ENCODE measurements around the gene TCHHL1.

The TCHHL1 gene

DNA sequence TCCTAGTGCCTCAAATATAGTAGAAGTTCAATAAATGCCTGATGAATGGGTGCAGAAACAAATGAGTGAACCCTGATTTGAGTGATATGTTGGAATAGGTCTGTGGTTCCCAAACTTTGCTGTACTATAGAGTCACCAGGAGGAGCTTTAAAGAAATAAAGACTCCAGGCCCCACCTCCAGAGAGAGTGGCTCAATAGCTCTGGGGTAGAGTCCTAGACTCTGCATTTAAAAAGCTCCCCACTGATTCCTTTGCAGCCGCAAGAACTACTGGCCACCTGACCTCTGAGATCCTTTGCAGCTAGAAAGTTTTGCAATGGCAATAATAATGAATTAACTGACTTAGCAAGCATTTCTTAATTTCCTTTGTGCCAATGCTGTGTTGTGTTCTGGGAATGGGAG, 20.9 kb downstream of the TCHHL1 start:
- DNase-seq (ENCODE audit: low spot score in 2 of 2) (no peak), ATAC-seq (ENCODE audit: low read depth) (no peak)
- peaks cover 24% of the 10 kb centered on the region for H3K27me3 Mint-ChIP-seq
- no peak overlapping the region for H3K27ac Mint-ChIP-seq
- H3K9me3 Mint-ChIP-seq, result no peaks in the 10 kb centered on the region
- H3K4me1 Mint-ChIP-seq, result no peaks in the 10 kb centered on the region
- H3K4me3 Mint-ChIP-seq, result no peak overlapping the region
- peaks cover 2% of the 10 kb centered on the region for H3K36me3 Mint-ChIP-seq

DNA sequence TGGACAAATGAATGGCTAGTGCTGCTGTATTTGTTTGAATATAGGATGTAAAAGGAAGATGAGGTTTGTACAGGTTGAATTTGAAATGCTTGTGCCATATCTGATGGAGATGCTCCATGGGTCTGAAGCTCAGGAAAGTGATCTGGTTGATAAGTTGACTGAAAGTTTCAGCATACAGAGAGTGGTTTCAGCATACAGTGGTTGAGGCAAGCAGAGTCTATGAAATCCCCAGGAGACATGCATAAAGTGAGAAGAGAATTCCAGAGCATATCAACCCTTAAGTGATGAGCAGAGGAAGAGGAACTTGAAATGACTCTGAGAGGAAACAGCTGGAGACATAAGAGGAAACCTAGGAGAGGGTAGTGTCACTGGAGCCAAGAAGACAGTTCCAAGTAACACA, 21.7 kb downstream of the TCHHL1 start:
- Mint-ChIP-seq H3K9me3 (no peaks in the 10 kb centered on the region), H3K27ac (no peak overlapping the region), H3K4me3 (no peak overlapping the region), H3K36me3 (peaks cover 2% of the 10 kb centered on the region), H3K4me1 (no peaks in the 10 kb centered on the region), H3K27me3 (peaks cover 21% of the 10 kb centered on the region)
- no peak for ATAC-seq (ENCODE audit: low read depth)
- no peak for DNase-seq (ENCODE audit: low spot score in 2 of 2)

GRCh38 chr1:152061952-152062351, 26.9 kb downstream of the TCHHL1 start:
- no peak overlapping the region for H3K4me3 Mint-ChIP-seq
- H3K36me3 Mint-ChIP-seq, result no peaks in the 10 kb centered on the region
- no peaks in the 10 kb centered on the region for H3K4me1 Mint-ChIP-seq
- no peak for ATAC-seq (ENCODE audit: low read depth)
- H3K9me3 Mint-ChIP-seq, result no peaks in the 10 kb centered on the region
- H3K27ac Mint-ChIP-seq, result no peak overlapping the region
- no peak for DNase-seq (ENCODE audit: low spot score in 2 of 2)
- H3K27me3 Mint-ChIP-seq, result peaks cover 14% of the 10 kb centered on the region

- H3K4me3 Mint-ChIP-seq, result no peak overlapping the region
- DNase-seq (ENCODE audit: low spot score in 2 of 2) (no peak), ATAC-seq (ENCODE audit: low read depth) (no peak)
- no peaks in the 10 kb centered on the region for H3K36me3 Mint-ChIP-seq
- peaks cover 4% of the 10 kb centered on the region for H3K4me1 Mint-ChIP-seq
- H3K9me3 Mint-ChIP-seq, result no peaks in the 10 kb centered on the region
- peaks cover 7% of the 10 kb centered on the region for H3K27me3 Mint-ChIP-seq
- no peak overlapping the region for H3K27ac Mint-ChIP-seq
Measured at GRCh38 chr1:152053375-152053774, 35.5 kb downstream of the TCHHL1 start.

GRCh38 chr1:152052606-152053005, 36.3 kb downstream of the TCHHL1 start:
- ATAC-seq (ENCODE audit: low read depth), result peak; percentile 33
- H3K36me3 Mint-ChIP-seq, result no peaks in the 10 kb centered on the region
- H3K4me3 Mint-ChIP-seq, result no peak overlapping the region

DNA sequence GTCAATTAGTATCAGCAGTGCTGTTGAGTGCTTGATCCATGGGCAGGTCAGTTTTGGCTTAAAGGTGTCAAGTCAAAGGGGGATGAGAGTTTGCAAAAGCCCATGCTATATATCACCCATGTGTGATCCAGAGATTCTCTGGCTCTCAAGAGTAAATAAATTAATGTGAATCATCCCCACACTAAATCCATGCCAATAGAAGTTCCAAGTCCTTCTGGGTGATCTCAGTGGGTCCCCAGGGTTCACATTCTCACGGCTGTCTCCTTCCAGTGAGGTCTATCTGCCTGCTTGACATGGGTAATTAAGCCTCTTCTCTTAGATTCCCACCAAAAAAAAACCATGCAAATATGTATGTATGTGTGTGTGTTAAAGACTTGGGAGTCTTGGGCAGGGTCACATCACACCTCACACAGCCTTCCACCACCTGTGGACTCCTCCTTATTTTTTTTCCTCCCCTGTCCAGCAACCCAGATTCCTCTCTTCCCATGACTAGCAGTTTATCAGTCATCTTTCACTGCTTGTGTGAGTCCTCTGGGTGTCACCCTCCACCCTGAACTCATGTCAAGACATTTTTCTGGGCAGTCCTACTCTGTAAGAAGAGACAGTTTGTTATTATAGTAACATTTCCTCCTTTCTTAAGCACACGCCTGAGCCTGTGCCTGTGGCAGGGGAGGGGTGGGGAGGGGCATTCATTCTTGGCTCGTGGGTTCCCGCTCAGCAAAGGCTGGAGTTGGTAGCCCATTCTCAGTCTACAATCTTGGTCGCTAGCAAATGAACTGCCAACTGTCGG, 37.8 kb downstream of the TCHHL1 start:
- Mint-ChIP-seq H3K9me3 (no peaks in the 10 kb centered on the region), H3K4me1 (peaks cover 12% of the 10 kb centered on the region), H3K27me3 (peaks cover 6% of the 10 kb centered on the region), H3K36me3 (no peaks in the 10 kb centered on the region), H3K27ac (peak overlapping the region; percentile 15), H3K4me3 (no peak overlapping the region)
- no peak for ATAC-seq (ENCODE audit: low read depth)
- DNase-seq (ENCODE audit: low spot score in 2 of 2), result no peak

More at GRCh38 chr1:152052606-152053005, 36.3 kb downstream of the TCHHL1 start:
- no peaks in the 10 kb centered on the region for H3K9me3 Mint-ChIP-seq
- no peak overlapping the region for H3K27ac Mint-ChIP-seq
- peaks cover 6% of the 10 kb centered on the region for H3K27me3 Mint-ChIP-seq
- H3K4me1 Mint-ChIP-seq, result peaks cover 12% of the 10 kb centered on the region
- peak; percentile 77 to 81 for DNase-seq (ENCODE audit: low spot score in 2 of 2)

DNA sequence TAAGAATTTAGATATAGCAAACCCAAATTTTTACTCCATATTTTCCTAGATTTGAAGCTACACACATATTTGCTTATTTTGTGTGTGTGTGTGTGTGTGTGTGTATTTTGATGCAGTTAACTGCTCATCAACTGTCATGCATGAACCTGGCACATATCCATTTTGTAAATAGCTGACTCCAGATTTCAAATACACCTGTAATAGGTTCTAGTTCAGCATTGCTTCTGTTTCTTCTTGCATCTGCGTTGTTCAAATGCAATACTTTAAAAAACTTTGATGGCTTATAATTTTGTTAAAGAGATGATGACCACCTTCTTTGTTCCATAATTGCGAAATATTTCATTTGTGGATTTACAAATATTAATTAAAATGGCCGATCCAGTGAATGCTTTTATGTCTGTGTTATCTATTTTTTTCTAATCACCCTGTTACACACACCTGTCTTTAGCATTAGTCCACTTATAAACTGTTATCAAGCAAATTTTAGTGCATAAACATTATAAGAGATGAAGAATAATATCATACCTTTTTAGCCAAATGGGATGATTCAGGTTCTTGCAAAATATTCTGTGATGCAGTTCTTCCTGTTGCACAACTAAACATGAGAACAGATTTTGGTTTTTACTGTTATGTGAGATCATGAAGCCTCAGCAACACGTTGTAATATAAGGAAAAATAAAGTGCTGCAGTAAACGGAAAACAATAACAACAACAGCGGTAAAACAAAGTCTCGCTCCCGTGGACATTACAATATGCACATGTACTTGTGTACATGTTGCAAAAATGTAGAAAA, 39.4 kb downstream of the TCHHL1 start:
- peaks cover 6% of the 10 kb centered on the region for H3K27me3 Mint-ChIP-seq
- no peaks in the 10 kb centered on the region for H3K36me3 Mint-ChIP-seq
- H3K4me3 Mint-ChIP-seq, result no peak overlapping the region
- ATAC-seq (ENCODE audit: low read depth) (no peak), DNase-seq (ENCODE audit: low spot score in 2 of 2) (no peak)
- peaks cover 12% of the 10 kb centered on the region for H3K4me1 Mint-ChIP-seq
- no peaks in the 10 kb centered on the region for H3K9me3 Mint-ChIP-seq
- no peak overlapping the region for H3K27ac Mint-ChIP-seq

GRCh38 chr1:152048416-152049009, 40.4 kb downstream of the TCHHL1 start:
- no peak for DNase-seq (ENCODE audit: low spot score in 2 of 2)
- peaks cover 2% of the 10 kb centered on the region for H3K27me3 Mint-ChIP-seq
- H3K36me3 Mint-ChIP-seq, result no peaks in the 10 kb centered on the region
- peak; percentile 16 for ATAC-seq (ENCODE audit: low read depth)
- peak overlapping the region; percentile 94 for H3K27ac Mint-ChIP-seq
- H3K9me3 Mint-ChIP-seq, result no peaks in the 10 kb centered on the region
- H3K4me1 Mint-ChIP-seq, result peaks cover 12% of the 10 kb centered on the region
- H3K4me3 Mint-ChIP-seq, result peak overlapping the region; percentile 80

- Mint-ChIP-seq H3K4me3 (peak overlapping the region; percentile 80), H3K9me3 (no peaks in the 10 kb centered on the region), H3K36me3 (no peaks in the 10 kb centered on the region), H3K4me1 (peaks cover 12% of the 10 kb centered on the region), H3K27ac (peak overlapping the region; percentile 94), H3K27me3 (peaks cover 1% of the 10 kb centered on the region)
- DNase-seq (ENCODE audit: low spot score in 2 of 2) (peak; percentile 59 to 66), ATAC-seq (ENCODE audit: low read depth) (peak; percentile 91)
Measured at GRCh38 chr1:152047730-152048415, 41.0 kb downstream of the TCHHL1 start.

GRCh38 chr1:152047413-152047729, 41.5 kb downstream of the TCHHL1 start:
- peaks cover 10% of the 10 kb centered on the region for H3K4me1 Mint-ChIP-seq
- no peak overlapping the region for H3K4me3 Mint-ChIP-seq
- peak overlapping the region; percentile 94 for H3K27ac Mint-ChIP-seq

DNA sequence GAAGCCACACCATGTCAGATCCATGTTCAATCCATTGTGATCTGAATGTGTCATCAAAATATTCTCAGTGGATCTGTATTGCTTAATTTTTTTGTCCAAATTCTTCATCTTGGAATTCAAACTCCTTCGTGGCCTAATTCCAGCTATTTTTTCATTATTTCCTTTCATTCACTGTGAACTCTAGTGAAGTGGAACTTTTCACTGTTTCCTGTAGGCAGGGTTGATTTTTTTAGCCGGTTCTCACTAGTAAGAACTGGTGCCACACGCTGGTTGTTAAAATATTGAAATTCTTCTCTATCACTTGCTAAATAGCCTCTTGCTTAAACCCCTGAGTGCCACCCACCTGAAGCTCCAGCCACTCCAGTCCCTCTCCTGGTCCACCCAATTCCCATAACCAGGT, 44.5 kb downstream of the TCHHL1 start:
- H3K27me3 Mint-ChIP-seq, result no peaks in the 10 kb centered on the region
- peaks cover 10% of the 10 kb centered on the region for H3K4me1 Mint-ChIP-seq
- no peak overlapping the region for H3K4me3 Mint-ChIP-seq
- no peak overlapping the region for H3K27ac Mint-ChIP-seq
- no peaks in the 10 kb centered on the region for H3K9me3 Mint-ChIP-seq
- no peaks in the 10 kb centered on the region for H3K36me3 Mint-ChIP-seq
- DNase-seq (ENCODE audit: low spot score in 2 of 2) (no peak), ATAC-seq (ENCODE audit: low read depth) (no peak)

More at GRCh38 chr1:152047413-152047729, 41.5 kb downstream of the TCHHL1 start:
- H3K9me3 Mint-ChIP-seq, result no peaks in the 10 kb centered on the region
- H3K27me3 Mint-ChIP-seq, result no peaks in the 10 kb centered on the region
- DNase-seq (ENCODE audit: low spot score in 2 of 2) (no peak), ATAC-seq (ENCODE audit: low read depth) (no peak)
- no peaks in the 10 kb centered on the region for H3K36me3 Mint-ChIP-seq

DNA sequence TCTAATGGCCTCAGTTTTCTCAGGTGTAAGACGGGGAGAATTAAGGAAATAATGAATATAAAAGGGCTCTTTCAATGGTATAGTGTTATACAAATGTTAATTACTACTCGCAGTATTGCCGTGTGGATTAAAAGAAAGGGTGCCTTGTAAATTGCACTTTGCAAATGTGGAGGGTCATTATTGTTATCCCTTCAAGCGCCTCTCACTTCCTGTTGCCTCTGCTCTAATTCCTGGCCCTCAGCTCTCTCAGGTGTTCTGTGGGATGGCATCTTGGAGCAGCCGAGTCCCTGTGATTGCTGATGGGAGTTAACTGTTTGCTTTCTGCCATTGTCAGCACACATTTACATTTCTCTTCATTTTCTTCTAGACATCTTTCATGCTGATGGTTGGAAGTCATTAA, 45.0 kb downstream of the TCHHL1 start:
- Mint-ChIP-seq H3K4me3 (no peak overlapping the region), H3K4me1 (peaks cover 10% of the 10 kb centered on the region), H3K36me3 (no peaks in the 10 kb centered on the region), H3K27me3 (no peaks in the 10 kb centered on the region), H3K27ac (no peak overlapping the region), H3K9me3 (no peaks in the 10 kb centered on the region)
- DNase-seq (ENCODE audit: low spot score in 2 of 2) (no peak), ATAC-seq (ENCODE audit: low read depth) (no peak)

DNA sequence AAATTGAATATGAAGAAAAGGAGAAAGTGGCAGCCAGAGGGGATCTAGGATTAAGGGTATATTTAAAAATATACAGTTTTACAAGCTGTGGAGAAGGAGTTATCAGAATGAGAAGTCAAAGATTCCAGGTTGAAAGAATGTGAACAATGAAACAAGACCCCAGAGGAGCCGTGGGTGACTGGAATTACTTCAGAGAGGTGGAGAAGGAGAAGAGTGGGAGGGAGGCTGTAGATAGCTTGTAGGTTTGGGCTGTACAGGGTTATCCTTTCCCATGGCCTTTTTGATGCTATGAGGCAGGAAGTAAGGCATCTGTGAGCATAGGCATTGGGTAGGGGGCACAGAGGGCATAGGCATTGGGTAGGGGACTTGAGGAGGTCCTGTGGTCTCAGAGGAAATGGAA, 46.8 kb downstream of the TCHHL1 start:
- Mint-ChIP-seq H3K9me3 (no peaks in the 10 kb centered on the region), H3K27me3 (no peaks in the 10 kb centered on the region), H3K36me3 (no peaks in the 10 kb centered on the region), H3K27ac (no peak overlapping the region), H3K4me1 (peaks cover 8% of the 10 kb centered on the region), H3K4me3 (no peak overlapping the region)
- ATAC-seq (ENCODE audit: low read depth) (no peak), DNase-seq (ENCODE audit: low spot score in 2 of 2) (no peak)

- ATAC-seq (ENCODE audit: low read depth), result no peak
- Mint-ChIP-seq H3K27me3 (no peaks in the 10 kb centered on the region), H3K27ac (no peak overlapping the region), H3K4me1 (peaks cover 19% of the 10 kb centered on the region), H3K36me3 (no peaks in the 10 kb centered on the region), H3K4me3 (no peak overlapping the region), H3K9me3 (no peaks in the 10 kb centered on the region)
- DNase-seq (ENCODE audit: low spot score in 2 of 2), result no peak
Measured at GRCh38 chr1:152039886-152040285, 49.0 kb downstream of the TCHHL1 start.
